Karpas-422 (cell line): ENCODE results near the gene CNTN2. TPM values are rescaled to one million over a fixed set of nuclear protein-coding genes. Genes with fewer than 3 reads are reported as not detected.

Experiments used
- DNase-seq: peaks from one replicate; pipeline ENCODE4 v3.0.0-alpha.2; 2015
- H2AFZ ChIP-seq: fragments of 200-600 bp; sonication (generic); 2 replicates; pipeline ENCODE4 v1.6.1; 2014; ENCODE audit warnings: antibody characterized with exemption, low read length, mixed read lengths
- H3K27ac ChIP-seq: fragments of 200-600 bp; sonication (generic); 2 replicates; pipeline ENCODE4 v1.5.1; 2014; ENCODE audit warnings: mild to moderate bottlenecking, low read length, moderate library complexity
- H3K27me3 ChIP-seq: fragments of 200-600 bp; sonication (generic); 2 replicates; pipeline ENCODE4 v1.6.1; 2014; ENCODE audit warnings: low read length, mixed read lengths
- H3K36me3 ChIP-seq: fragments of 200-600 bp; sonication (generic); 2 replicates; pipeline ENCODE4 v1.6.1; 2014; ENCODE audit warnings: low read length, mixed read lengths; ENCODE audit not compliant: insufficient read depth
- H3K4me1 ChIP-seq: fragments of 200-600 bp; sonication (generic); 2 replicates; pipeline ENCODE4 v1.6.1; 2014; ENCODE audit warnings: mild to moderate bottlenecking, low read length, mixed read lengths
- H3K4me2 ChIP-seq: fragments of 200-600 bp; sonication (generic); 2 replicates; pipeline ENCODE4 v1.6.1; 2014; ENCODE audit warnings: low read length, low read depth, mild to moderate bottlenecking; ENCODE audit not compliant: poor library complexity, severe bottlenecking
- H3K4me3 ChIP-seq: fragments of 200-600 bp; sonication (generic); 2 replicates; pipeline ENCODE4 v1.5.1; 2014; ENCODE audit warnings: mild to moderate bottlenecking, antibody characterized with exemption, low read length, mixed read lengths
- H3K79me2 ChIP-seq: fragments of 200-600 bp; sonication (generic); 2 replicates; pipeline ENCODE4 v1.6.1; 2014; ENCODE audit warnings: mild to moderate bottlenecking, low read length, mixed read lengths
- H3K9ac ChIP-seq: fragments of 200-600 bp; sonication (generic); 2 replicates; pipeline ENCODE4 v1.6.0; 2014; ENCODE audit warnings: low read length
- H3K9me2 ChIP-seq: fragments of 200-600 bp; sonication (generic), shearing (Covaris generic); replicated peaks from 2 replicates; pipeline ENCODE4 v1.6.0; 2014; ENCODE audit warnings: mild to moderate bottlenecking, low read length, moderate library complexity; ENCODE audit not compliant: insufficient read depth
- H3K9me3 ChIP-seq: fragments of 300-700, 200-600 bp; sonication (generic); 2 replicates; pipeline ENCODE4 v1.6.1; 2014; ENCODE audit warnings: low read length, mixed read lengths
- H4K20me1 ChIP-seq: fragments of 200-600 bp; sonication (generic); 2 replicates; pipeline ENCODE4 v1.6.1; 2014; ENCODE audit warnings: mild to moderate bottlenecking, antibody characterized with exemption, low read length, low read depth; ENCODE audit not compliant: insufficient read depth
- total RNA-seq: library from RNA; depleted of rRNA; stranded (reverse); fragments of >200 nt; shearing (Covaris generic); gene quantifications from 2 replicates; pipeline ENCODE4 v1.2.3, GENCODE V29; 2014; ENCODE audit warnings: low replicate concordance

CNTN2 gene
- total RNA-seq, 1 experiment from 2014 or later, result not detected

DNA sequence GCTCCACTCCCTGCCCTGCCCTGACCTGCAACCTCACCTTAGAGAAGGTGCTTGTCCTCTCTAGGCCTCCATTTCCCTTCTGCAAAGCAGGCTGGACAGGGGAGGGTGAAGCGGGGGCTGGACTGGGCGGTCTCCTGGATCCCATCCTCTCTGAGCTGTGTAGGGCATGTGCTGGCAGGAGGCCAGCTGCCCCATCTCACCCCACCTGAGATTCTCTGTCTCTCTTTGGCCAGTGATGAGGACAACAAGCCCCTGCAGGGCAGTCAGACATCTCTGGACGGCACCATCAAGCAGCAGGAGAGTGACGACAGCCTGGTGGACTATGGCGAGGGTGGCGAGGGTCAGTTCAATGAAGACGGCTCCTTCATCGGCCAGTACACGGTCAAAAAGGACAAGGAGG lies 26.9 kb upstream of the CNTN2 start:
- no peaks in the 10 kb centered on the region for H3K9me2 ChIP-seq
- H3K4me1 ChIP-seq, result no peaks in the 10 kb centered on the region
- DNase-seq, result no peak

DNA sequence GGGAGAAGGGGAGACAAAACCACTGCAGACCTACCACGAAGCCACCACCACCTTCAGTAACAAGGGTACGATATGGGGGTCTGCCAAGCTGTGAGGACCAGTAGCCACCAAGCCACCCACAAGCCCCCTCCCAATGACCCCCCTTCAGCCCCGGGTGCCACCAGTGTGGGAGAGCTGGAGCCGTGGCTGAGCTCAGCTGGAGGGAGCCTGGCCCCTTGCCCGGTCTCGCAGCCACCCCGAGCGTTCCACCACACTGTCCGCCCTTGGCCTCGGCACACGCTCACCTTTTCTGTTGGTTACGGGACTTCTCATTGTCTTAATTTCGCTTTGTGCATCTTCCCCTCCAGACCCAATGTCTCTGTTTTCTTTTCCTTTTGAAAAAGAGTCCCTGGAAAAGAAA lies 26.4 kb upstream of the CNTN2 start:
- Histone ChIP-seq H3K27ac (no peak overlapping the region), H4K20me1 (no peaks in the 10 kb centered on the region), H3K9ac (no peak overlapping the region), H3K27me3 (no peaks in the 10 kb centered on the region), H3K4me3 (no peak overlapping the region), H2AFZ (no peak overlapping the region), H3K36me3 (no peaks in the 10 kb centered on the region), H3K4me2 (no peak overlapping the region), H3K9me3 (no peaks in the 10 kb centered on the region), H3K79me2 (no peaks in the 10 kb centered on the region), H3K4me1 (no peaks in the 10 kb centered on the region), H3K9me2 (no peaks in the 10 kb centered on the region)
- DNase-seq, result no peak

More for the DNA sequence above, 26.9 kb upstream of the CNTN2 start:
- Histone ChIP-seq H3K9ac (no peak overlapping the region), H2AFZ (no peak overlapping the region), H3K79me2 (no peaks in the 10 kb centered on the region), H4K20me1 (no peaks in the 10 kb centered on the region), H3K36me3 (no peaks in the 10 kb centered on the region), H3K27me3 (no peaks in the 10 kb centered on the region), H3K9me3 (no peaks in the 10 kb centered on the region), H3K27ac (no peak overlapping the region), H3K4me2 (no peak overlapping the region), H3K4me3 (no peak overlapping the region)

DNA sequence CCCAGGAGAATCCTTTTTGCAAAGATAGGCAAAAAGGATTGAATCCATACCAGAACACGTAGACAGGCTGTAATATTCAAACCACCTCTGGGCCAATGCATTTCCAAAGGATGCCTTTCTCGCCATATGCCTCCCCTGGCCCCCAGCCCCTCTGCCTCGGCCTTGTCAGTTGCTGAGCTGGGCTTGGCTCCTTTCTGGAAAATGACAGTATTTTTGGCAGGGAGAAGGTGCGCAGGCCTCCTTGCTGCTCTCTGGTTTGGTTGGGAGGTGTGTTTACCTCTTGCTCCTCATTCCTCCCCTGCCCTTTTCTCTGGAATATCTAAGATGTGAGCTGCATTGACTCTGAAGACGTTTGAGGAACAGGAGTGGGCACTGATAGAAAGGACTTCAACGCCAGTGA lies 26.0 kb upstream of the CNTN2 start:
- H2AFZ ChIP-seq, result no peak overlapping the region
- no peak for DNase-seq
- H3K4me3 ChIP-seq, result no peak overlapping the region
- H3K4me1 ChIP-seq, result no peaks in the 10 kb centered on the region
- no peak overlapping the region for H3K4me2 ChIP-seq
- H3K79me2 ChIP-seq, result no peaks in the 10 kb centered on the region
- no peaks in the 10 kb centered on the region for H3K27me3 ChIP-seq
- no peak overlapping the region for H3K9ac ChIP-seq
- no peak overlapping the region for H3K27ac ChIP-seq
- no peaks in the 10 kb centered on the region for H4K20me1 ChIP-seq
- H3K36me3 ChIP-seq, result no peaks in the 10 kb centered on the region
- no peaks in the 10 kb centered on the region for H3K9me3 ChIP-seq
- no peaks in the 10 kb centered on the region for H3K9me2 ChIP-seq

DNA sequence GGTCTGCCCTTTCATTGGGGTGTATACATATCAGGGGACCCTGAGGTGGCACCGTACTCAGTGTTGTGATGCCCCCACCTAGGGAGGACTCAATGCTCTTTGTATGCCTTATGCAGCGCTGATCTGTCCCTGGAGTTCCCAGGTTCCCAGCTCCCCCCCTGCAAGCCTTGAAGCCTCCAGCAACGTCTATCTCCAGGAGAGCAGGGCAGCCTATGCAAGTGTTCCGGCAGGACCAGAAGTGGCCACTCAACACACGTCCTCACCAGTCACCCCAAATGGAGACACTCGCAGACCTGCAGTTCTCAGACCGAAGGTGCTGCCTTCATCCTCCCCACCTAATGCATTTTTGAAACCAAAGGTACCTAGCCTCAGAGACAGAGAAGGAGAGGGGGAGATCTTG lies 25.2 kb upstream of the CNTN2 start:
- H3K27ac ChIP-seq, result no peak overlapping the region

DNA sequence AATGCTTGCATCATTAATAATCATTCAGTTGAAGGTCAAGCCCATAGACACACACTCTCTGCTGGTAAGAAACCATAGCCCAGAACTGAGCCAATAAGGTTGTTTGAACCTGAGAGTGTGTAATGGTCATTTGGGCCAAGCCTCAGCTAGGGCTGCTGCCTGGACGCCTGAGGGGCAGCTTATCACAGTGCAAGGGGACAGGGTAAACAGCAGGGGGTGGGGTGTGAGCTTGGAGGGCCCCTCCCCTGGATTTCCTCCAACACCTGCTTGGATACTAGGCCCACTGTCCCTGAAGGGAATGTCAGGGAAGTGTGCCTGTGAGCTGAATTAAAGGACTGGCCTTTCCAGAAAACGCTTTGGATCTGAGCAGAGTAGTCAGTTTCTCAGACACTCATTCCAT lies 24.6 kb upstream of the CNTN2 start:
- Histone ChIP-seq H3K79me2 (no peaks in the 10 kb centered on the region), H3K4me3 (no peak overlapping the region), H3K36me3 (no peaks in the 10 kb centered on the region), H3K27ac (no peak overlapping the region), H3K4me2 (no peak overlapping the region), H3K4me1 (no peaks in the 10 kb centered on the region), H2AFZ (no peak overlapping the region), H3K9me3 (no peaks in the 10 kb centered on the region), H3K9me2 (no peaks in the 10 kb centered on the region), H3K9ac (no peak overlapping the region), H4K20me1 (no peaks in the 10 kb centered on the region), H3K27me3 (no peaks in the 10 kb centered on the region)
- DNase-seq, result no peak

More for the DNA sequence above, 25.2 kb upstream of the CNTN2 start:
- no peaks in the 10 kb centered on the region for H3K4me1 ChIP-seq
- no peak overlapping the region for H3K4me3 ChIP-seq
- H3K9ac ChIP-seq, result no peak overlapping the region
- no peaks in the 10 kb centered on the region for H3K9me3 ChIP-seq
- no peaks in the 10 kb centered on the region for H3K9me2 ChIP-seq
- H3K79me2 ChIP-seq, result no peaks in the 10 kb centered on the region
- no peaks in the 10 kb centered on the region for H4K20me1 ChIP-seq
- no peak overlapping the region for H3K4me2 ChIP-seq
- no peak for DNase-seq
- no peak overlapping the region for H2AFZ ChIP-seq
- H3K27me3 ChIP-seq, result no peaks in the 10 kb centered on the region
- no peaks in the 10 kb centered on the region for H3K36me3 ChIP-seq

DNA sequence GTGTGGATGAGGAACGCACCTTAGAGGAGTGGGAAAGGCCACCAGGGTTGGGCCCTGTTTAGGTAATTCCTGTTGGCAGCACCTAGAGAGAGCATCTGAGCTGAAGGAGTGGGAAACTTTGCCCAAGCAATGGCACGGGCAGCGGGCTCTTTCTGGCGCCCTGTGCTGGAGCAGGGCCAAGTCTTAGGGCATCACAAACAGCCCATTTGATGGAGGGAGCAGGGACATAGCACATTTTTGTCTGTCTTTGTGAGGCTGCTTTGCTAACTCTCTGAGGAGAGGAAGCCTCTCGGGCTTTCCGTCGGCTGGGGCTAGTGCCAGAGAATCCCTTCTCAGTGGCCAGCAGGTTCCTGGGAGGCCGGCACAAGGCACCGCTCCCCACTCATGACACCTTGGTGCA lies 22.5 kb upstream of the CNTN2 start:
- H3K79me2 ChIP-seq, result no peaks in the 10 kb centered on the region
- H3K27me3 ChIP-seq, result no peaks in the 10 kb centered on the region
- H4K20me1 ChIP-seq, result no peaks in the 10 kb centered on the region
- H3K36me3 ChIP-seq, result no peaks in the 10 kb centered on the region
- no peaks in the 10 kb centered on the region for H3K4me1 ChIP-seq
- H2AFZ ChIP-seq, result no peak overlapping the region
- no peak overlapping the region for H3K4me3 ChIP-seq
- H3K9me2 ChIP-seq, result no peaks in the 10 kb centered on the region
- H3K4me2 ChIP-seq, result no peak overlapping the region
- DNase-seq, result no peak
- H3K9me3 ChIP-seq, result no peaks in the 10 kb centered on the region
- H3K27ac ChIP-seq, result no peak overlapping the region
- no peak overlapping the region for H3K9ac ChIP-seq

DNA sequence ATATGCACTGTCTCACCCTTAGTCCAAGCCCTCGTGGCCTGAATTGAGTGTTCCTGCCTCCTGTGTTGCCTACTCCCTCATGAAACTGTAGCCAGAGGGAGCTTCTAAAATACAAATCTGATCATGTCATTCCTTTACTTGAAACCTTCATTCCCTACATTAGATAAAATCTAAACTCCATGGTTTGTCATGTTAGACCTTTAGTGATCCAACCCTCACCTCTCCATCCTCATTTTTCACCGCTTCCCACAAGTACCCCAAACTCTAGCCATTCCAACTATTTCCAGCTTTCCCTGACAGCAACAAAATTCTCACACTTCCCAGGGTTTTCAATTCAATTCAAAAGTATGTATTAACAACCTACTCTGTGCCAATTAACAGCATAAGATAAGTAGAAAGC lies 18.3 kb upstream of the CNTN2 start:
- Histone ChIP-seq H3K4me1 (peaks cover 20% of the 10 kb centered on the region), H4K20me1 (no peaks in the 10 kb centered on the region), H3K4me2 (no peak overlapping the region), H3K36me3 (no peaks in the 10 kb centered on the region), H3K27ac (no peak overlapping the region), H2AFZ (no peak overlapping the region), H3K9me3 (no peaks in the 10 kb centered on the region), H3K9ac (no peak overlapping the region), H3K27me3 (no peaks in the 10 kb centered on the region), H3K4me3 (no peak overlapping the region), H3K79me2 (no peaks in the 10 kb centered on the region), H3K9me2 (no peaks in the 10 kb centered on the region)
- no peak for DNase-seq

DNA sequence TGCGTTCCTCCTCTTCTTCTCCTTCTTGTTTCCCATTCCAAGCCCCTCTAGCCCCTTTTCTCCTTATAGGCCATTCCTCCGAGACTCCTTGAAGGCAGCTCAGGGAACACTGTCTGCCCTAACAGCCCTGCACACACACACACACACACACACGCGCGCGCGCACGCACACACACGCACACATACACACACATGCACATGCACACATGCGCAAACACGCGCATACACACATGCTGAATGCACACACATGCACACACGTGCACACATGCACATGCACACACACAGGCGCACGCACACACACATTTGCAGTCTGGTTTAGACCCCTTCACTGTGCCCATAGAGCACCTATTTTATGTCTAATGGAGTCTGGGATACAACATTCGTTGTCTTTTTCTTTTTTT lies 17.8 kb upstream of the CNTN2 start:
- Histone ChIP-seq H2AFZ (no peak overlapping the region), H4K20me1 (no peaks in the 10 kb centered on the region), H3K27me3 (no peaks in the 10 kb centered on the region), H3K4me2 (no peak overlapping the region), H3K9me3 (no peaks in the 10 kb centered on the region), H3K27ac (no peak overlapping the region), H3K79me2 (no peaks in the 10 kb centered on the region), H3K36me3 (no peaks in the 10 kb centered on the region), H3K9ac (no peak overlapping the region), H3K4me3 (no peak overlapping the region), H3K4me1 (peaks cover 20% of the 10 kb centered on the region), H3K9me2 (no peaks in the 10 kb centered on the region)
- no peak for DNase-seq

DNA sequence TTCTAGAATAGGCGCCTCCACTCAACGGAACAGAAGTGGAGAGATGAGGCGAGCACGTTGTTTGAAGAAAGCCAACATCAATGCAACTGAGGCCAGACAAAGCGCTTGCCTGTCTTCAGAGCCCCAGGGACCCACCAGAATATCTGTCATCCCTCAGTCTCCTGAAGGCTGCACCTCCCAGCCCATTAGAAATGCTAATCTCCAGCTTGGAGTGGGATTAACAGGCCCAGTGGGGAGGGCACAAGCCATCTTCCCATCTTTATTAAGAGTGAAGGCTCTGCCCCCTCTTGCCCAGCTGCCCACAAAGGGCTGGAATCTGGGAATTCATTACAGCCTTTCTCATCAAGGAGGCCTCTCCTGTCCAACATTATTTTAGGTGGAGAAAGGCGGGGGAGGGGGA lies 16.8 kb upstream of the CNTN2 start:
- Histone ChIP-seq H4K20me1 (no peaks in the 10 kb centered on the region), H3K4me2 (no peak overlapping the region), H3K27me3 (no peaks in the 10 kb centered on the region), H3K4me3 (no peak overlapping the region), H3K27ac (no peak overlapping the region), H3K9me2 (no peaks in the 10 kb centered on the region), H3K36me3 (no peaks in the 10 kb centered on the region), H3K9ac (no peak overlapping the region), H3K9me3 (no peaks in the 10 kb centered on the region), H3K4me1 (peaks cover 20% of the 10 kb centered on the region), H3K79me2 (no peaks in the 10 kb centered on the region), H2AFZ (no peak overlapping the region)
- no peak for DNase-seq
